Thoracic aorta (tissue), 2 donors: ENCODE data around the gene GALNT7. TPM values are rescaled to one million over a fixed set of nuclear protein-coding genes. Genes with fewer than 3 reads are reported as not detected.
A peak's percentile ranks its signal among the peaks of the same experiment; 100 is the strongest.
"Not testable (repeated sequence)": the region's sequence is repeated elsewhere in the genome, so short reads cannot be mapped to it uniquely, and the experiment has no call there.

ENCODE experiments used
- ATAC-seq: fragments of 150-250 bp; one replicate; pipeline ENCODE4 v1.8.0; 2017; ENCODE audit warnings: low read depth; ENCODE audit not compliant: insufficient number of reproducible peaks, low FRiP score
- DNase-seq: peaks from one replicate; pipeline ENCODE4 v3.0.0-alpha.2; 2020; ENCODE audit warnings: low spot score
- H3K27ac ChIP-seq, 2 donors: fragments of 200-600 bp; sonication (generic); 1 replicate in 1 of 2; 2 replicates in 1 of 2; pipeline ENCODE4 v1.5.1; 2016; ENCODE audit warnings: mild to moderate bottlenecking in 2 of 2, moderate library complexity in 2 of 2
- H3K27me3 ChIP-seq: fragments of 200-600 bp; sonication (generic); replicated peaks from 2 replicates; pipeline ENCODE4 v1.6.0; 2016; ENCODE audit warnings: mild to moderate bottlenecking; ENCODE audit not compliant: insufficient read depth
- H3K36me3 ChIP-seq: fragments of 200-600 bp; sonication (generic); one replicate; pipeline ENCODE4 v1.5.1; 2016
- H3K4me1 ChIP-seq, 2 donors: fragments of 200-600 bp; sonication (generic); 1 replicate in 1 of 2; 2 replicates in 1 of 2; pipeline versions ENCODE4 v1.5.1 to v1.6.0; 2016; ENCODE audit warnings: low read depth in 2 of 2, mild to moderate bottlenecking in 1 of 2; ENCODE audit not compliant: control insufficient read depth in 1 of 2
- H3K4me3 ChIP-seq: fragments of 200-600 bp; sonication (generic); 2 replicates; pipeline ENCODE4 v1.5.1; 2016; ENCODE audit warnings: mild to moderate bottlenecking
- H3K9me3 ChIP-seq: fragments of 200-600 bp; sonication (generic); 2 replicates; pipeline ENCODE4 v1.5.1; 2016
- total RNA-seq, 2 donors: library from RNA; depleted of rRNA; stranded (reverse); fragments of >200 nt; gene quantifications; one replicate each; pipeline versions ENCODE4 v1.1.0 to v1.2.3, GENCODE V29; 2016
- TF ChIP-seq, protein P1 (sequence below): fragments of 200-600 bp; sonication (generic); IDR thresholded peaks from one replicate; pipeline ENCODE4 v1.5.1; 2019; ENCODE audit warnings: antibody characterized with exemption

GALNT7 gene, protein sequence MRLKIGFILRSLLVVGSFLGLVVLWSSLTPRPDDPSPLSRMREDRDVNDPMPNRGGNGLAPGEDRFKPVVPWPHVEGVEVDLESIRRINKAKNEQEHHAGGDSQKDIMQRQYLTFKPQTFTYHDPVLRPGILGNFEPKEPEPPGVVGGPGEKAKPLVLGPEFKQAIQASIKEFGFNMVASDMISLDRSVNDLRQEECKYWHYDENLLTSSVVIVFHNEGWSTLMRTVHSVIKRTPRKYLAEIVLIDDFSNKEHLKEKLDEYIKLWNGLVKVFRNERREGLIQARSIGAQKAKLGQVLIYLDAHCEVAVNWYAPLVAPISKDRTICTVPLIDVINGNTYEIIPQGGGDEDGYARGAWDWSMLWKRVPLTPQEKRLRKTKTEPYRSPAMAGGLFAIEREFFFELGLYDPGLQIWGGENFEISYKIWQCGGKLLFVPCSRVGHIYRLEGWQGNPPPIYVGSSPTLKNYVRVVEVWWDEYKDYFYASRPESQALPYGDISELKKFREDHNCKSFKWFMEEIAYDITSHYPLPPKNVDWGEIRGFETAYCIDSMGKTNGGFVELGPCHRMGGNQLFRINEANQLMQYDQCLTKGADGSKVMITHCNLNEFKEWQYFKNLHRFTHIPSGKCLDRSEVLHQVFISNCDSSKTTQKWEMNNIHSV
- 10 to 100 TPM; 12.7 to 23.1 TPM for total RNA-seq

- Histone ChIP-seq H3K4me3 (peak within 1 kb of the TSS; percentile 82), H3K27ac (peak within 1 kb of the TSS; percentile 89 to 95), H3K36me3 (no peaks in the 10 kb centered on the region), H3K4me1 (peaks cover 4 to 19% of the 10 kb centered on the region in 2 donors), H3K27me3 (no peaks in the 10 kb centered on the region), H3K9me3 (no peaks in the 10 kb centered on the region)
- DNase-seq (no peak), ATAC-seq (peak; percentile 68)
- TF ChIP-seq, protein P1, sequence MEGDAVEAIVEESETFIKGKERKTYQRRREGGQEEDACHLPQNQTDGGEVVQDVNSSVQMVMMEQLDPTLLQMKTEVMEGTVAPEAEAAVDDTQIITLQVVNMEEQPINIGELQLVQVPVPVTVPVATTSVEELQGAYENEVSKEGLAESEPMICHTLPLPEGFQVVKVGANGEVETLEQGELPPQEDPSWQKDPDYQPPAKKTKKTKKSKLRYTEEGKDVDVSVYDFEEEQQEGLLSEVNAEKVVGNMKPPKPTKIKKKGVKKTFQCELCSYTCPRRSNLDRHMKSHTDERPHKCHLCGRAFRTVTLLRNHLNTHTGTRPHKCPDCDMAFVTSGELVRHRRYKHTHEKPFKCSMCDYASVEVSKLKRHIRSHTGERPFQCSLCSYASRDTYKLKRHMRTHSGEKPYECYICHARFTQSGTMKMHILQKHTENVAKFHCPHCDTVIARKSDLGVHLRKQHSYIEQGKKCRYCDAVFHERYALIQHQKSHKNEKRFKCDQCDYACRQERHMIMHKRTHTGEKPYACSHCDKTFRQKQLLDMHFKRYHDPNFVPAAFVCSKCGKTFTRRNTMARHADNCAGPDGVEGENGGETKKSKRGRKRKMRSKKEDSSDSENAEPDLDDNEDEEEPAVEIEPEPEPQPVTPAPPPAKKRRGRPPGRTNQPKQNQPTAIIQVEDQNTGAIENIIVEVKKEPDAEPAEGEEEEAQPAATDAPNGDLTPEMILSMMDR, result no peak
These were observed at the start of gene GALNT7 for GRCh38 chr4:173168396-173169177. Gene GALNT7 (plus strand): TSS chr4:173168811. CDS start chr4:173168836, 25 bp downstream.

DNA sequence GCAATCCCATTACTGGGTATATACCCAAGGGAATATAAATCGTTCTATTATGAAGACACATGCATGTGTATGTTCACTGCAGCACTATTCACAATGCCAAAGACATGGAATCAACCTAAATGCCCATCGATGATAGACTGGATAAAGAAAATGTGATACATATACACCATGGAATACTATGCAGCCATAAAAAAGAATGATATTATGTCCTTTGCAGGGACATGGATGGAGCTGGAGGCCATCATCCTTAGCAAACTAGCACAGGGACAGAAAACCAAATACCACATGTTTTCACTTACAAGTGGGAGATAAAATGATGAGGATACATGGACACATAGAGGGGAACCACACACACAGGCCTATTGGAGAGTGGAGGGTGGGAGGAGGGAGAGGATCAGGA is 49.8 kb upstream of the GALNT7 start:
- not testable (repeated sequence) for H3K27me3 ChIP-seq, ATAC-seq, H3K27ac ChIP-seq, H3K4me3 ChIP-seq, H3K36me3 ChIP-seq, H3K9me3 ChIP-seq, DNase-seq, H3K4me1 ChIP-seq

GRCh38 chr4:173119818-173120217 is 48.8 kb upstream of the GALNT7 start:
- no peaks in the 10 kb centered on the region for H3K9me3 ChIP-seq
- no peaks in the 10 kb centered on the region for H3K27me3 ChIP-seq
- TF ChIP-seq, protein P1, result no peak
- no peak overlapping the region for H3K27ac ChIP-seq
- no peak for ATAC-seq
- no peaks in the 10 kb centered on the region for H3K36me3 ChIP-seq
- H3K4me1 ChIP-seq, result peaks cover 0 to 4% of the 10 kb centered on the region in 2 donors
- DNase-seq, result no peak
- H3K4me3 ChIP-seq, result no peak overlapping the region

- no peak overlapping the region for H3K4me3 ChIP-seq
- no peak overlapping the region for H3K27ac ChIP-seq
- TF ChIP-seq, protein P1, result no peak
- H3K36me3 ChIP-seq, result no peaks in the 10 kb centered on the region
- H3K4me1 ChIP-seq, result peaks cover 0 to 4% of the 10 kb centered on the region in 2 donors
- H3K9me3 ChIP-seq, result no peaks in the 10 kb centered on the region
- H3K27me3 ChIP-seq, result no peaks in the 10 kb centered on the region
- no peak for ATAC-seq
- no peak for DNase-seq
These were observed 47.5 kb upstream of the GALNT7 start for GRCh38 chr4:173121076-173121561.

DNA sequence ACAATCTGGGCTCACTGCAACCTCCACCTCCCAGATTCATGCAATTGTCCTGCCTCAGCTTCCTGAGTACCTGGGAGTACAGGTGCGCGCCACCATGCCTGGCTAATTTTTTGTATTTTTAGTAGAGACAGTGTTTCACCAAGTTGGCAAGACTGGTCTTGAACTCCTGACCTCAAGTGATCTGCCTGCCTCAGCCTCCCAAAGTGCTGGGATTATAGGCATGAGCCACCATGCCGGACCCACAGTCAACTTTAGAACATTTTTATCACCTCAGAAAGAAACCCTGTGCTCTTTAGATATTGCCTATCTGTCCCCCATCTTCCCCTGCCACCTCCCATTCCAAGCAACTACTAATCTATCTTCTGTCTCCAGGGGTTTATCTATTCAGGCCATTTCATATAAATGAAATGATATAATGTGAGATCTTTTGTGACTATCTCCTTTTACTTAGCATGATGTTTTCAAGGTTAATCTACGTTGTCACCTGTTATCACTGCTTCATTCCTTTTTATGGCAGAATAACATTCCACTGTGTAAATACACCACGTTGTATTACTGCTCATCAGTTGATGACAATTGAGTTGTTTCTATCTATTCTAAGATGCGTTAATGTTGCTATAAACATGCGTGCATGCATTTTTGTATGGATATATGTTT is 44.3 kb upstream of the GALNT7 start:
- Histone ChIP-seq H3K4me1 (peaks cover 0 to 4% of the 10 kb centered on the region in 2 donors), H3K27me3 (no peaks in the 10 kb centered on the region), H3K27ac (no peak overlapping the region), H3K9me3 (no peaks in the 10 kb centered on the region), H3K4me3 (no peak overlapping the region), H3K36me3 (no peaks in the 10 kb centered on the region)
- TF ChIP-seq, protein P1, result no peak
- no peak for ATAC-seq
- DNase-seq, result no peak
